Sciatic nerve (tissue), 2 donors: ENCODE results near the gene HTT. TPM values are rescaled to one million over a fixed set of nuclear protein-coding genes. Genes with fewer than 3 reads are reported as not detected.

Experiments
- ATAC-seq: fragments of 200-7000 bp; cut with Tn5 transposase; one replicate; pipeline ENCODE4 v1.9.1; 2020; ENCODE audit warnings: mild to moderate bottlenecking, moderate library complexity
- DNase-seq: peaks from one replicate; pipeline ENCODE4 v3.0.0-alpha.2; 2020; ENCODE audit warnings: low spot score
- intact Hi-C: fragments of 100-400 bp; cut with DNase I; formaldehyde crosslinking; loops from one replicate; pipeline ENCODE4 v1.14.2; 2022
- total RNA-seq: library from RNA; stranded (reverse); fragmentation: NEBNext Ultra II Directional; extraction: Animal tissue kit (Norgen Biotek cat#: 25700); gene quantifications from one replicate; pipeline ENCODE4 v1.2.1, GENCODE V29; 2021
- donor health status: DM: no; HTN: no; CAD: no.
- donor health status: DM: no; HTN: no; CAD: no.

The HTT gene
- total RNA-seq, 1 donor from 2014 or later = 67.8 TPM

DNA sequence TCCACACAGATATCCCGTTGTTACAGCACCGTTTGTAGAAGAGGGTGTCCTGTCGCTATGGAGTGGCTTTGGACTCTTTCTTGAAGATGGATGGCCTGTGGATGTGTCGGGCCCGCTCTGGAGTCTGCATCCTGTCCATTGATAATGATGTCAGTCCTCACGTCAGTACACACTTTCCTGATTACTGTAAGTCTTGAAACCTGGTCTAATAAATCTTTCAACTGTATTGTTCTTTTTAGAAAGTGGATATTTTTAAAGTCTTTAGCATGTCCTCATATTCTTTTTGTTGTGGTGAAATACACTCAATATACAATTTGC, 189.4 kb downstream of the HTT start:
- intact Hi-C loops = no loop called here
- ATAC-seq = no peak
- DNase-seq = no peak

DNA sequence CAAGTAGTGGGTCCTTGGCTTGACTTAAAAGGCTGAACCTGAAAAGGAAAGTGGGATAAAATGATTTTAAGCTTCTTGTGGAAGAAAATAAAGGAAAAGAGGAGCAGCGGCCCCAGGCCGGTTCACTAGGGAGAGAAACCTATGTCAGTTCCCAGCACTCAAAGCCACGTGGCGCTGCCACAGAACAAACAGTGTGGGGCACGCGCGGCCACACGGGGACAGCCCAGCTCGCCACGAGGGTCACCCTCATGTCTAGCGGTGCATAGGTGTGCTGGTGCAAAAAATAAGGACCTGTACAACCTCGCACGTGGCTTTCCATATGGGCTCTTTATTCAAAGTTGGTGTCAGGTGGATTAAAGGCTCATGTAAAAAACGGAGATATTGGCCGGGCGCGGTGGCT, 191.6 kb downstream of the HTT start:
- intact Hi-C loops = no loop called here
- DNase-seq = no peak
- ATAC-seq = no peak

DNA sequence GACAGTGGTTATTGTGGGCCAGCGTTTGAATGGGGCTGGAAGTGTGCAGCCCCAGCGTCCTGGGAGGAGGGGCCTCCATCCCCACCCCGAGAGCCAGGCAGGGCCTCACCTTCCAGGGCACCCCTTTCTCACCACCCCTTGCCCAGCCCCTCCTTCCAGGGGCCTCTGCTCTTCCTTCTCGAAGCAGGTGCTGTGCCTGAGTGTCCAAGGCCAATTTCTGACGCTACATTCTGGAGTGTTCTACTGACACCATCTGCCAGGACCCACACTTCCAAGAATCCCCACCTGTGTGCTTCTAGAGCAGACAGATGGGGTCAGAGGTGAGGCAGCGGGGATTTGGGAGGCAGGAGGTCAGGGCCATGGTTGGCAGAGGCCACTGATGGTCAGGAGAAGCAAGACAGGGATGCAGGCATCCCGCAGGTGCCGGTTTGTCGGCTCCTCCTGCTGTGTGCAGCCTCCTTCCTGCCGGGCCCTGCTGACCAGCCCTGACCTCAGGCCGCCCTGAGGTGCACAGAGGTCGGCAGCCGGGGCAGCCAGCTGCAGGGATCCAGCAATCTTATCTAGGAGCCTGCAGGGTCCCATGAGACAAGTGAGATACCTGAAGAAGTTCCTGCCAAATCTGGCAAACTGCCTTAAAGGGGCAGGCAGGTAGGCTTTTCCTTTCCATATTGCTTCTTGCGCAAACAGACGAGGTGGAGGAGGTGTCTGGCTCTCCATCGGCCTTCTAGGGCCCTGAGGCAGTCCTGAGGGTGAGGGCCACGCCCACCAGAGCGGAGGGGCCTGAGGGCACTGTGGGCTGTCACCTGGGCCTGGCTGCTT, 193.3 kb downstream of the HTT start:
- intact Hi-C loops = no loop called here
- DNase-seq = no peak
- no peak for ATAC-seq

DNA sequence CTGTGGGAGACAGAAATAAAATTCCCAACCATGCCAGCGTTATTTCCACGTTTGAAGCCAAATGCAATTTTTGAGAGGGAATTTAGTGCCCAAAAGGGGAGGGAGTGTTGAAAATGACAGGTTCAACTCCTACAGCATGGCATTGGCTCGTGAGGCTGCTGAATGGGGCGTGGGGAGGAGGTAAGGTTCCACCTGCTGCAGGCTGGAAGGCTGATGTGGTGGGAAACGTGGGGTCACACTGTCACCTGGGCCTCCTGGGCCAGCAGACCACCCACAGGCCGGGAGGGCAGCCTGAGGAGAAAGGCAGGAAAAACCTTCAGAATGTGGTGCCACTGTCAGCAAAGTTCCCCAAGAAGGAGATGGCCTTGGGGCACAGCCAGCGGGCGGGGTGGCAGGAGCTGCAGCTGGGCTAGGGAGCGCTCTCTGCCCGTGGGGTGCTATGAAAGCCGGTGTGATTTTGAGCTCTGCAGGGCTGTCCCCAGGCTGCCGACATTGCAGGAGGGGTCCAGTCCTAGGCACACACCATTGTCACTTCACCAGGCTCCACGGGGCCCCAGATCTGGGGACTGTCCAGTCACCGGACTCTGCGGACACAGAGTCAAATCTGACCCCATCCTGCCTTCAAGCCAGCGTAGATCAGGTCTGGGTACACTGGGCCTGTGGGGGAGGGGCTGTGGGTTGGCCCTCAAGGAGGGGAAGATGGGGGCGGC, 194.1 kb downstream of the HTT start:
- intact Hi-C loops = no loop called here
- DNase-seq = peak; percentile 56
- no peak for ATAC-seq

DNA sequence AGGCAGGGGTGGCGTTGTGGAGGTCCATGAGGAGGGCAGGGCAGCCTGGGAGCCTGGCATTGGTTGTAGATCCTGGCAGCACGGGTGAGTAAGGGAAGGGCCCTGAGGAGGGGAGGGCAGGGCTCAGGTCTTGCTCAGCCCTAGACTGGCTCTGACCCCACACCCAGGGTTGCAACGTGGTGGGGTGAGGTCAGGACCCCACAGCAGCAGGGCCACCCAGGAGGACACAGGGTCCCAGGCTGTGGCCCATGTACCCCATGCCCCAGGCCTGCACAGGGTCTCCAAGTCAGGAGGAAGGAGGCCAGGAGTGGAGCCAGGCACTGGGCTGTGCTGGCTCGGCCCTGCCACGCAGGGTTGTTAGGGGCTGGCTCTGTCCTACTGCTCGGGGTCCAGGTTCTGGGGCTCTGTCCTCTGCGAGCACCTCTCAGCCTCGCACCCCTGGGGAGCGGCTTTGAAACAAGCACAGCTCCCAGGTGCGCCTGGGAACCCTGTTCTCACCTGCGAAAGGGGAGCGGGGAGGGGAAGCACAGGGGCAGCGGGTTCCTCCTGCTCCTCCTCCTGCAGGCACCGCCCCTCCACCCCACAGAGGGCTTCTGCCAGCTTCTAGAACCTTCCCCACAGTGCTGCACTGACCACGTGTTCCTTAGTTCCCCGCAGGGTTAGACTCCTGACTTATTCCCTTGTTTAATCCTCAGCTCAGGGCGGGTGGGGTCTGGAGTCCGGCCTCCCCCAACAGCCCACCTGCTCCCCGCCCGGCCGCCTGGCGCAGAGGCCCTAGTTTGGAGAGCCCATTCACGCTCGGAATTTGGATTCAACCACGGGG, 194.8 kb downstream of the HTT start:
- ATAC-seq = no peak
- DNase-seq = no peak
- intact Hi-C loops = no loop called here

DNA sequence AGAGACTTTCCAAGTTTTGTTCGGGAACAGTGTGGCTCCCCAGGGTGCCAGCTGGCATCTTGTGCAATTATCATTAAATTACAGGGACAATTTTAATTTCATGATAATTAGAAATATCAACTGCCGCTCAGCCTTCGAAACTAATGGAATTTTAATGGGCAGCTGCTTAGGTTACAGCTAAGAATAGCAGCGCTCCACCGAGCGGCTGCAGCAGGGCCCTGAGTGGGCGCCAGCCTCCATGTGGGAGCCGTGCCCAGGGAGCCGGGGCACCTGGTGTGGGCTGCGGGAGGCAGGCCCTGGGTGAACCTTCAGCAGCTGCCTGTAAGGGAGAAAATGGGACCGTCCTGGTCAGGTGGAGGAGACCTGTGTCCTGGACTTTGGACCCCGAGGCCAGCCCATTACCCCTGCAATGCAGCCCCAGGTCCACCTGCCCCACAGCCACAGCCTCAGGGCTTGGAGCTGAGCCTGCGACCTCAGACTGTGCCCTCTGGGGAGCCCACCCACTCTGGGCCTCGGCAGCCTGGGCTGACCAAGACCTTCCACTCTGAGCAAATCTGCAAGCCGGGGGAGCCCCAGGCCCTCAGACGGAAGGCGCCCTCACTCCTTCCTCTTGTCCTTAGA, 195.6 kb downstream of the HTT start:
- ATAC-seq (no peak), DNase-seq (peak; percentile 47)
- intact Hi-C loops = no loop called here

DNA sequence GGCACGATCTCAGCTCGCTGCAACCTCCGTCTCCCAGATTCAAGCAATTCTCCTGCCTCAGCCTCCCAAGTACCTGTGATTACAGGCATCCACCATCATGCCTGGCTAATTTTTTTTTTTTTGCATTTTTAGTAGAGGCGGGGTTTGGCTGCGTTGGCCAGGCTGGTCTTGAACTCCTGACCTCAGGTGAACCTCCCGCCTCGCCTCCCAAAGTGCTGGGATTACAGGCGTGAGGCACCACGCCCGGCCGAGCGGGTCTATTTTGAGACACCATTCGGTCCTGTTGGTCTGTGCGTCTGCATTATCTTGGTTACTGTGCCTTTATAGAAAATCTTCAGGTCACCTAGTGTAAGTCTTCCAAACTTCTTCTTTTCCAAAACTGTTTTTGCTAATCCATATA, 196.7 kb downstream of the HTT start:
- ATAC-seq (no peak), DNase-seq (no peak)
- intact Hi-C loops = no loop called here

DNA sequence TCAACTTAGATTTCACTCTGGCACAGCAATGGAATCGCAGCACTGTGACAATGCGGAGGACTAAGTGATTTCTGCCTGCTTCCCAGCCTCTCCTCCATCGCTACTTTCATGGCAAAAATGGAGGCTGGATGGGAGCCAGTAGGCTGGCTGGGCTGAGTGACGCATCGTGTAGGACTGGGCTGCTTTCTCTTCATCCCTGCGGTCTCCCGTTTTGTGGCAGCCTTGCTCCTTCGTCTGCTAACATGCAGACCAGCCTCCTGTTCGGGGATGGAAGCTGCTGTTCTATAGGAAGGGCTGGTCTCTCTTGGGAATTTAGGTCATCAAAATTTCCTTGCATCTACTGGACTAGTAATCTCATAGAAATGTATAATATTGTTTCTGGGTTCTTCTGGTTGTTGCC, 202.5 kb downstream of the HTT start:
- ATAC-seq (no peak), DNase-seq (peak; percentile 47)
- intact Hi-C loops = no loop called here

DNA sequence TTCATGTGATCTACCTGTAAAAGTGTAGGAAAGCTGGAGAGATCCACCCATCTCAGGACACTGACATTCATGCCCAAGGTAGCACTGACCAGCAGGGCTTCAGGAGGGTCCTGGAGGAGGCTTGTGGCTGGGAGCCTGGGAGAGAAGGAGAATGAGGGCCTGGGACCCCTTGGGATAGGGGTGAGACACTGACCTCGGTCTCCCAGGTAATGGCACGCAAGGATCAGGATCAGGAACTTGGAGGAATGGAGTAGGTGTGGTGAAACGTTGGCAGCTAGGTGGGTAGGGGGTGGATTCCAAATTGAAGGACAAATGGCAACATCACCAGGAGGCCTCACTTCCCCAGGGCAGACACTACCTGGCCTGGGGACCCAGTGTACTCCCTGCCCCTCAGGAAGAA, 206.0 kb downstream of the HTT start:
- intact Hi-C loops = no loop called here
- ATAC-seq (no peak), DNase-seq (no peak)

DNA sequence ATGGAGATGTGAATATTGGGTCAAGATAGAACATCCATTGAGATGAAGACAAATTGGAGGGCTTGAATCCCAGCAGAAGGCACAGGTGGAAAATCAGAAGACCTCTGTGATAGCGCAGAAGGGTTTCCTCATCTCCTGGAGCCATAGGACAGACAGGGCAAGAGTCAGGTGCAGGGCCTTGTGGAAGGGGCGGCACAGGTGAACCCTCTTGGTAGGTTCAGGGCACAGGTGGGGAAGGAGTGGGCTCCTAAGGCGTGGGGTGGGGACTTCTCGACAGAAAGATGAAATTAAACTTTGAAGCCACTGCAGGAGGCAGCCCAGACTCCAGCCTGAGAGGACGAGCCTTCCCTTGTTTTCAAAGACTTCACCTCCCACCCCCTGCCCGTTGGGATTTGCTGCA, 209.0 kb downstream of the HTT start:
- DNase-seq = no peak
- no peak for ATAC-seq
- intact Hi-C loops = no loop called here

DNA sequence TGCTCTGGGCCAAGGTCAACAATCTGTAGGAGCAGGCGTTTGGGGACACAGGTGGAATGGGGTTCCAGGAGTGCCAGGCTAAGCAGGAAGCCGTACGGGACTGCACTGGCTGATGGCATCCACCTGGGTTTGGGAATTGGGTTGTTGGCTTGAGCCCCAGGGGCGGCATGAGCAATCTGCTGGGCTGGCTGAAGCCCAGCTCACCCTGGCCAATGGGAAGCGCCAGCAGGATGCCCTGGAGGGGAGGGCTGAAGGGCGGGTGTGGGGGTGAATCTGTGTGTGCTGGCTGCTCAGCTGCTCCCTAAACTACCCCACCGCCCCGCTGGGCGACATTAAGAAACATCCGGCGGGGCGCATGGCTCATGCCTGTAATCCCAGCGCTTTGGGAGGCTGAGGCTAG, 209.4 kb downstream of the HTT start:
- DNase-seq = peak; percentile 38
- no peak for ATAC-seq

DNA sequence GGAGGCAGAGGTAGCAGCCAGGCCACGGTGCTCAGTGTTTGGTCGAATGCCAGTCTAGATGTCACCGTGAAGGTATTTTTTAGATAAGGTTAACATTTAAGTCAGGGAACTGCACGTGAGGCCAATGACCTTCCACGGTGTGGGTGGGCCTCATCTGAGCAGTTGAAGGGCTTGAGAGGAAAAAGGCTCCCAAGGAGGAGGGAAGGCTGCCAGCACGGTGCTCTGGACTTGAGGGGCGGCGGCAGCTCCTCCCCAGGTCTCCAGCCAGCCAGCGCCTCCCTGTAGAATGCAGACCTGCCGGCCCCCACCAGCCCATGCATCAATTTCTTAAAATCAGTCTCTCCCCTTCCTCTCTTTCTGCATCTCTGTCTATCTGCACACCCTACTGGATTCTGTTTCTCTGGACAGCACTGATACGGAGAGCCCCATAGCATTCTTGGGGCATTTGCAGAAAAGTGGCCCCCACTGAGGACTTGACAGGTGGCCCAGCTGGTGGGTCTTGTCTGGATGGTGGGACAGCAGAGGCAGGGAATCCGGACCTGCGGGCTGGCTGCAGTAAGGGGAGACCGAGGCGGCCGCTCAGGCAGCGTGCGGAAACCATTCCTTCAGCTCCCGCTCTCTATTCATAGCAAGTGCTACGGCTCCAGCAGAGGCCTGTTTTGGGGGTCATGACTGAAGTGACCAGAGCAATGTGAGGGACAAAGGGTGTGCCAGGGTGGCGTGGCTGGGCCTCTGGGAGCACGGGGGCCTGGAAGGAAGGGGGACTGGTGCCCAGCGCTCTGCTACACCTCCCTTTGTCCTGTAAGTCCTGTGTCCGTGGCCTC, 210.5 kb downstream of the HTT start:
- intact Hi-C loops = no loop called here
- no peak for ATAC-seq
- DNase-seq = peak; percentile 49

More for the DNA sequence above, 209.4 kb downstream of the HTT start:
- intact Hi-C loops = no loop called here

DNA sequence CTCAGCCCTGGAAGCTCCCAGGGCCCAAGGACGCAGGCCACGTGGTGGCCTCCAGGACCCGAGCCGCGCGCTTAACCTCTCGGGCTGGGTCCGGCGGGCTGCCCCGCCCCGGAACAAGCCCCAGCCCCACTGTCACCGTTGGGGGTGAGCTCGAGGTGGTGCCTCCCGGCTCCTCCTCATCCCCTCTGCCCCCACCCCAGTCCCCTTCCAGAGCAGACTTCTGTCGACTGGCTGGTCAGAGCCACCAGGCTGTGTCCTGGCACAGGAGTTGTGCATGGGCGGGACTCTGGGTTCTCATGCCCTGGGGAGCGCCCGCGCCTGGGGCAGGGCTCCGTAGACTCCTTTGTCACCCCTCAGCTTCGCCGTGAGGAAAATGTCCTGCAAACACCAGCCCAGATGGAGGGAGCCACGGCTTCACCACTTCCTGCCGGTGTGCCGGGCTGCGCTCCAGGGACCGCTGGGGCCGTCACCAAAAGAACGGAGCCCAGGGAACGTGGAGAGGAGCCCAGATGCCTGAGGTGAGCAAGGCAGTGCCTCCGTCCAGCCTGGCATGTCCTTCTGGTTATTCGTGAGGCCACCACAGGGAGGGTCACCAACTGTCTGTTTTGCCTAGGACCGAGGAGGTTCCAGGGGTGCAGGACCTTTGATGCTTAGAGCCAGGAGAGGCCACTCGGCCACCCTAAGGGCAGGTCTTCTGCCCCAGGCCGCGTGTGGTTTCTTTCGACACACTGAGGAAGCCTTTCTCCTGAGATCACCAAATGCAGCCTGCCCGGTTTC, 211.3 kb downstream of the HTT start:
- intact Hi-C loops = no loop called here
- DNase-seq (peak; percentile 61), ATAC-seq (peak; percentile 49)

DNA sequence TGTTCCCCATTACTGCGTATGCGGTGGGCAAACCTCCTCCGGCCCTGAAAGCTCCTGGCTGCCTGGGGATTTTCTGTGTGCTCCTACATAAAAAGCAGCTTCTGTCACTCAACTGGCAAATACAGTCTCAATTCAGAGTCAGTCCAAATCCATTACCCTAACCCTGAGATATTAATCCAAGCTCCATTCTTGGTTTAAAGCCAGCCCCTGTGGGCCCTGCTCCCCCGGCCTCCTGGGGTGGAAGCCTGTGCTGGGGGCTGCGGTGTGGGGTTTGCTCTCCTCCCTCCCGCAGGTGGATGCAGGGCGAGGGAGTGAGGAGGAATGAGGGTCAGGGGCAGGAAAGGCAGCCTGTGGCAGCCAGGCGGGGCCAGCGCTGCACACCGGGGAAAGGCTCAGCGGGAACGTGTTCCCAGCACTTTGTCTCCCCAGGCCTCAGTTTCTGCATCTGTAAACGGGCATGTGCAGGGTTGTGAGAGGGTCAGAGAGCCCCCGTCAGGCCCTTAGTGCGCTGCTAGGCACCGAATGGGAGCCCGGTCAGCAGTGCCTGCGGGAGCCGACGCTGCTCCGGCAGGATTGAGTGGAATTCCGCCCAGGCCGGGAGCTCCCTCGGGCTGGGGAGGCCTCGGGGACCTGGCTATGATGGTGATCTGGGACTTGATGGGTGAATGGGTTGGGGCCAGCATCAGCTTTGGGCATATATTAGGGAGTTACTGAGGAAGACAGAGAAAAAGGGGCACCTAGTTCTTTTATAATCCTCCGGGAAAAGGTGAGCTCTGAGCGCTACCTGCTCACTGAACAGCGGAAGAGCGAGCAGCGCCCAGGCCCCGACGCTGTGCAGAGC, 212.1 kb downstream of the HTT start:
- ATAC-seq = peak; percentile 24

DNA sequence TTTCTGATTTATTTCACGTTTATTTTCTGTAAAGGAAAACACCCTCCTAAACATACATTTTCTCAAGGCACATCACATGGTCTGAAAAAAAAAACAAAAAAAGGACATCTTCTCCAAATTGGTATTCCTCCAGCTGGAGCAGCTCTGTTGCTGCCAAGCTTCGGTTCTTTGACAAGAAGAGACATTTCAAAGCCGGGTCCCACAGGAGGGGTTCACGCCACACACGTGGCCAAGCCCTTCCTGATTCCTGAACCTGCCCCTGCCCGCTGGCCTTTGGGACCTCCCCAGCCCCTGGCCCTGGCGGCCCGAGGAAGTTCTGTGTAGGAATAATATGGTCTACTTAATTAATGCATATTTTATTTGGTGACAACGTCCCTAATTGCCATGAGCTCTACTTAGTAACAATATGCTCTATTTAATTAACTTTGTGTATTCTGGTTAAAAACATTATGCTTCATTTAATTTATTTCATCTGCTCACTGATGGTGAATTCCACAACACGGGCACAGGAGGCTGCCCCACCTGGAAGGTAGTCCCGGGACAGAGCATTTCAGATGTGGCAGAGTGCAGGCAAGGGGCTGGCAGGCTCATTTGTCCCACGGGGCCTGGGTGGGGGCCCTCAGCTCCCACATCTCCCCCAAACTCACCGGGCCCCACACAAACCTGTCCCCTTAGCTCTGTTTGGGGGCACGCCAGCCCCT, 212.9 kb downstream of the HTT start:
- ATAC-seq = no peak
- intact Hi-C loops = no loop called here
- DNase-seq = peak; percentile 44

More for the DNA sequence above, 212.1 kb downstream of the HTT start:
- peak; percentile 51 for DNase-seq
- intact Hi-C loops = no loop called here

DNA sequence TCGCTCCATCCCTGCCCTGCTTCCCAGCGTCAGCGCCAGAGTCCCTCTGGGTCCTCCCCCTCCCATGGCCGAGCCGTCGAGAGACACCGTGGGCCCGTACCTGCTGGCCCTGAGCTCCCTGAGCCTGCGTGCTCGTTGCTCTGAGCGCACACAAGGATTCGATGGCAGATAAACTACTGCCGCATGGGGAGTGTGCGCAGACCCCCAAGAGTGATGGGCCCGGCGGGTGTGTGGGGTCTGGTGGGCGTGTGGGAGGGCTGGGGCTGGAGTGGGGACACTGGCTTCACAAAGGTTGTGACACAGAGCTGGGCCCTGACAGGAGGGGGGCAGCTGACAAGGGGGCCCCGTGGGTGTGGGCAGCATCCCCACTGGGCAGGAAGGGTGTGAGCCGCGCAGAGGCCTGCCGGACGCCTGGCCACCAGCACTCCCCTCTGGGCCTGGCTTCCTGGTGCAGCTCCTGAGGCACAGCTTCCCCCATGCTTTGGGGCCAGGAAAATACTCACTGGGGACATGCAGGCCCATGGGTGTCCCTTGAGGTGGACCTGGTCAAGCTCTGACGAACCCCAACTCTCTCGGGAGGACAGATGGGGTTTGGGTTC, 213.6 kb downstream of the HTT start:
- intact Hi-C loops = no loop called here
- ATAC-seq (no peak), DNase-seq (peak; percentile 53)
